AG09309 (cell line): Measurements from ENCODE around the gene TMEM266.

ENCODE experiments used
- DNase-seq: peaks from one replicate; pipeline ENCODE4 v3.0.0-alpha.2; 2010; ENCODE audit warnings: low read depth
- H3K4me3 ChIP-seq: 2 replicates; pipeline ENCODE4 v1.5.1; 2011; ENCODE audit warnings: mild to moderate bottlenecking, low read depth, low read length, moderate library complexity; ENCODE audit not compliant: control insufficient read depth
- CTCF ChIP-seq: IDR thresholded peaks from 2 replicates; pipeline ENCODE4 v1.5.1; 2011; ENCODE audit warnings: mild to moderate bottlenecking, low read depth, low read length, inconsistent platforms; ENCODE audit not compliant: insufficient read depth, control insufficient read depth; ENCODE audit errors: missing control alignments

The TMEM266 gene

GRCh38 chr15:76138436-76138835 is 78.7 kb downstream of the TMEM266 start:
- no peak overlapping the region for H3K4me3 ChIP-seq
- no peak for DNase-seq
- TF ChIP-seq CTCF, result no peak

- peak; percentile 27 for DNase-seq
- TF ChIP-seq CTCF, result peak; percentile 91
- no peak overlapping the region for H3K4me3 ChIP-seq
These were observed 79.7 kb downstream of the TMEM266 start for GRCh38 chr15:76139368-76140073.

- H3K4me3 ChIP-seq, result no peak overlapping the region
- no peak for TF ChIP-seq CTCF
- no peak for DNase-seq
These were observed 80.3 kb downstream of the TMEM266 start for GRCh38 chr15:76140074-76140464.

GRCh38 chr15:76146812-76147211 is 87.0 kb downstream of the TMEM266 start:
- no peak overlapping the region for H3K4me3 ChIP-seq
- DNase-seq, result no peak
- no peak for TF ChIP-seq CTCF

GRCh38 chr15:76147906-76148570 is 88.3 kb downstream of the TMEM266 start:
- peak; percentile 98 for TF ChIP-seq CTCF
- no peak for DNase-seq
- H3K4me3 ChIP-seq, result no peak overlapping the region

GRCh38 chr15:76149291-76149915 is 89.6 kb downstream of the TMEM266 start:
- no peak overlapping the region for H3K4me3 ChIP-seq
- TF ChIP-seq CTCF, result no peak
- DNase-seq, result no peak
